ENCODE data around the gene YBX1.
A peak's percentile ranks its signal among the peaks of the same experiment; 100 is the strongest.

Gene YBX1

DNA sequence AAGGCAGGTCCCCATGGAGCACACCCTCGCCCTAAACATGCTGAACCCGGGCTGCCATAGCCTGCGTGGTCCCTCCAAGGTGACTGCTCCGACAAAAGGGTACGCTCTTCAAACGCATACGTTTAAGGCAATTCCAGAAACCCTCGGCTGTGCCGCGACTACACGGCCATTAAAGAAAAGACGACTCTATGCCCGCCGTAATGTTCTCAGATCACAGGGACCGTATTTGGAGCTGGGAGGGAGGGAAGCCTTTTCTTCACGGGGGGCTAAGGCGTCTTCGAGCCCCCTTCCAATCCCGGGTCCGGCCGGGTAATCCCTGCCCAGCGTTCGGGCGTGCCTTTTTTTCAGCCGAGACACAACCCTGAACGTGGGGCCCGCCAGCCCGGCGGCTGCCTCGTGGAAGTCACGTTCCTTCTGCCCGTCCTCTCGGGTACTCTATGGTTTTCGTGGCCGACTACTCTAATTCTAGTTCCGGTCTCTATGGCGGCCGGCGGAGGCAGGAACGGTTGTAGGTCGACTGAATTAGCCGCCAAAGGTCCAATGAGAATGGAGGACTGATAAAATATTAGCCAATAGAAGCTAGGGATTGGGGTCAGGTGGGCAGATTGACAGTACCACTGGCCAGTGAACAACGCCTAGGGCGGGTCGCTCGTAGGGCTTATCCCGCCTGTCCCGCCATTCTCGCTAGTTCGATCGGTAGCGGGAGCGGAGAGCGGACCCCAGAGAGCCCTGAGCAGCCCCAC lies at the start of gene YBX1:
Gene YBX1 (plus strand): TSS at position 678 of the 743 bp plus-strand sequence. CDS start 148 bp downstream, outside the sequence.
- peak; percentile 98 for DNase-seq (ENCODE audit: extremely low read depth, low read depth)

DNA sequence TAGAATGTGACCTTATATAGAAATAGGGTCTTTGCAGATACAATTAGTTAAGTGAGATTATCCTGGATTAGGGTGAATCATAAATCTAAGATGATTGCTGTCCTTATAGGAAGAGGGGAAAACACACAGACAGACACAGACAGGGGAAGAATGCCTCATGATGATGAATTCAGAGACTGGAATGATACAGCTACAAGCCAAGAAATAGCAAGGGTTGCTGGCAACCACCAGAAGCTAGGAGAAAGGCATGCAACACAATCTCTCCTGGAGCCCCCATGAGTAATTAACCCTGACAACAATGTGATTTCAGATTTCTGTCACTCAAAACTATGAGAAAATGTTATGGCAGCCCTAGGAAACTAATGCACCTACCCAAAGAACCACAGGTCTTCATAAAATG lies 43.1 kb upstream of the YBX1 start:
- no peak for DNase-seq (ENCODE audit: extremely low read depth, low read depth)
- TF ChIP-seq, protein P1, sequence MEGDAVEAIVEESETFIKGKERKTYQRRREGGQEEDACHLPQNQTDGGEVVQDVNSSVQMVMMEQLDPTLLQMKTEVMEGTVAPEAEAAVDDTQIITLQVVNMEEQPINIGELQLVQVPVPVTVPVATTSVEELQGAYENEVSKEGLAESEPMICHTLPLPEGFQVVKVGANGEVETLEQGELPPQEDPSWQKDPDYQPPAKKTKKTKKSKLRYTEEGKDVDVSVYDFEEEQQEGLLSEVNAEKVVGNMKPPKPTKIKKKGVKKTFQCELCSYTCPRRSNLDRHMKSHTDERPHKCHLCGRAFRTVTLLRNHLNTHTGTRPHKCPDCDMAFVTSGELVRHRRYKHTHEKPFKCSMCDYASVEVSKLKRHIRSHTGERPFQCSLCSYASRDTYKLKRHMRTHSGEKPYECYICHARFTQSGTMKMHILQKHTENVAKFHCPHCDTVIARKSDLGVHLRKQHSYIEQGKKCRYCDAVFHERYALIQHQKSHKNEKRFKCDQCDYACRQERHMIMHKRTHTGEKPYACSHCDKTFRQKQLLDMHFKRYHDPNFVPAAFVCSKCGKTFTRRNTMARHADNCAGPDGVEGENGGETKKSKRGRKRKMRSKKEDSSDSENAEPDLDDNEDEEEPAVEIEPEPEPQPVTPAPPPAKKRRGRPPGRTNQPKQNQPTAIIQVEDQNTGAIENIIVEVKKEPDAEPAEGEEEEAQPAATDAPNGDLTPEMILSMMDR (IDR thresholded peaks at IDR 0.05; ENCODE audit: low read depth, low read length) = no peak

More for the DNA sequence above, at the start of gene YBX1:
- TF ChIP-seq, protein P1 (IDR thresholded peaks at IDR 0.05; ENCODE audit: low read depth, low read length) = no peak

DNA sequence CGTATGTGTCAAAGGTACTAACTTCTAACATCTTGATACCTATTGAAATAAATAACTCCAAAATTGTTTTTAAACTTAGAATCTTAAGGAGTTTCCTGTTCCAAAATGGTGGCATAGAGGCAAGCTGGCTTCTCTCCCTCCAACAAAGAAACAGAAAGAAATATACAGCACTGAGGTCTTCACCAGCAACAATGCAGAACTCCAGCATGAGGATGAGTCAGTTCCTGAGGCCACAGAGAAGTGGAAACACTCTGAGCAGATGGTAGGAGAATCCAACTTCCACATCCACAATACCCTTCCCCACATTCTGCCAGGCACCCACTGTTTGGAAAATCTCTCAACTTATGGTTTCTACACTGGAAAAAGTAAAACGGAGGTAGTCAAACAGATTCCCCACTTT lies 36.2 kb upstream of the YBX1 start:
- TF ChIP-seq, protein P1 (IDR thresholded peaks at IDR 0.05; ENCODE audit: low read depth, low read length) = no peak
- no peak for DNase-seq (ENCODE audit: extremely low read depth, low read depth)

DNA sequence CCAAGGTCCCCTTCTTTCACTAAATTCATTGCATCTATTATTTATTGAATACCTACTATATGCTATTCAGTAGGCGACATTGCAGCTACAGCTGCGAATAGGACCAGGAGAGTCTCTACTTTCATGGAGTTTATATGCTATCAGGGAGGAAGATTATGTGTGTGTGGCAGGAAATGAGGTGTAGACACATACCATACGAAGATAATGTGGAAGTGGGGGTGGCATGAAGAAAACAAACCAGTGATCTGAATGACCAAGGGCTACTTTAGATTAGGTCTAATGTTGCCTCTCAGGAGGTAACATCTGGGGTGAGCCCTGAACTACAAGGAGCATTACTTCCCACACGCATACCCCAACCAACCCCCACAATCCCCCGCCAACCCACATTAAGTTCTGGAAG lies 25.0 kb upstream of the YBX1 start:
- TF ChIP-seq, protein P1 (IDR thresholded peaks at IDR 0.05; ENCODE audit: low read depth, low read length) = no peak
- DNase-seq (ENCODE audit: extremely low read depth, low read depth) = no peak

DNA sequence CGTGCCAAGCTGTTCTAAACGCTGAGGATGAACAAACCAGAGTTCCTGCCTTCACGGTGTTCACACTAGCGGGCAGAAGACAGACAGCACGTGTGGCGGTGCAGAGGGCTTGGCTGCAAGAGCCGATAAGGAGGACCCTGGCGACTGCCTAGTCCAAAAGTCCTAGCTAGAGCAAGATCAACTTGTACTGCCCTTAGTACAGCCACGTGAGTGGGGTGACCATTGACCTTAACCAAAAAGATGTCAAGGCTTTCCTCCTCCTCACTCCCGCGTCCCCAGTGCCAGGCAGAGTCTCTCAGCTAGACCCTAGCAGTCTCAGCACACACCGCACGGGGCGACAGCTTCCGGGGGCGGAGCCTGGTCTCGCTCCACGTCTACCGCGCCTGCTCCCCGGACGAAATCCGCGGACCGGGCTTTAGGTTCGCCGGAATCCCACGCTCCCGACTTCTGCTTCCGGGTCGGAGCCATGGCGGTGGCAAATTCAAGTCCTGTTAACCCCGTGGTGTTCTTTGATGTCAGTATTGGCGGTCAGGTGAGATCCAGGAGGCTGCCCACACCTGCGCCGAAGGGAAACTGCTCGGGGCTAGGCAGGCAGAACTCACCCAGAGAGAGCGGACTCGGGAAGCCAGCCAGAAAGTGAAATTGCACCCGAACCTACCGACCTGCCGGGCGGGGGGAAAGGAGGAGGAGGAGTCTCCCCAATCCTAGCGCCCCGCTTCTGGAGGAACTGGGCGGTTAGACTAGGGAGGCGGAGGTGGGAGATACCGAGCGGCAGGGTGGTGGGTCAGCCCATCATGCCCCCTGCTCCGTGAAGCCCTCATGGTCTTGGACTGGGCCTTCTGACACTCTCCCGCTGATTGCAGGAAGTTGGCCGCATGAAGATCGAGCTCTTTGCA lies 24.0 kb upstream of the YBX1 start, which contains the start of gene PPIH:
Gene PPIH (plus strand): TSS at position 443 of the 896 bp plus-strand sequence. CDS start 24 bp downstream, at position 467.
- TF ChIP-seq, protein P1 (IDR thresholded peaks at IDR 0.05; ENCODE audit: low read depth, low read length) = peak; percentile 7; the same call in 1 of the 2 replicates
- peak; percentile 71 for DNase-seq (ENCODE audit: extremely low read depth, low read depth)

DNA sequence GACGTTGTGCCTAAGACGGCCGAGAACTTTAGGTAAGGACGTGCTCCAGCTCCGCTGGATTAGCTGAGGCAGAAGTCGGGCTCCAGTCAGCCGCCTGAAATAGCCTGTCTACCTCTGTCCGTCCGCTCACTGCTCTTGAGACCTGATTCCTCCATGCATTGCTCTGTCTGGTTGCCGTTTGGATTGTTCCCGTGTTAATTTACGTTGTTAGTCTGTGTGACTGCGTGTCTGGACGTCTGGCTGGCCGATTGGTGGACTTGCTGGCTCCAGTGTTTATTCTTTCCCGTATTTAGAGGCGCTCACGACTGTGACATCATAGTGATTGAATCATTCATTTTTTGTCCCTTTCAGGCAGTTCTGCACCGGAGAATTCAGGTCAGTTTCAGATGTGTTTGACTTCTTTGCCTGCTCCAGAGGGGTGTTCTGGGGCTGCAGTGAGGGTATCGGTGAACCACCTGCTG lies 23.3 kb upstream of the YBX1 start:
- TF ChIP-seq, protein P1 (IDR thresholded peaks at IDR 0.05; ENCODE audit: low read depth, low read length) = no peak
- DNase-seq (ENCODE audit: extremely low read depth, low read depth) = no peak
